ENCODE results near the gene CYP26B1.

GRCh38 chr2:72115110-72116080, 32.3 kb downstream of the CYP26B1 start:
- TF ChIP-seq CTCF (conservative IDR thresholded peaks at IDR 0.05; ENCODE audit: low read depth, low read length) (no peak), EZH2 (IDR thresholded peaks at IDR 0.05; ENCODE audit: low read length, unreplicated experiment) (no peak)

Measured in PC-3 (cell line).